Endothelial cell of hepatic sinusoid (primary cell): ENCODE results near the gene GNB2.
"Not testable (repeated sequence)": the region's sequence is repeated elsewhere in the genome, so short reads cannot be mapped to it uniquely, and the experiment has no call there.

Experiments used
- in situ Hi-C: cut with HindIII; loops from 2 replicates; pipeline ENCODE4 v1.10.0; 2017; ENCODE audit warnings: low sequenced_read_pairs

The GNB2 gene

GRCh38 chr7:100662194-100662776, 11.3 kb upstream of the GNB2 start:
- in situ Hi-C loops: not testable (repeated sequence)

GRCh38 chr7:100665168-100665726, 8.3 kb upstream of the GNB2 start:
- in situ Hi-C loops: no loop called here

GRCh38 chr7:100667331-100668068, 6.0 kb upstream of the GNB2 start:
- in situ Hi-C loops: no loop called here

- in situ Hi-C loops: no loop called here
Observed at GRCh38 chr7:100668069-100668449, 5.5 kb upstream of the GNB2 start.

GRCh38 chr7:100669106-100669505, 4.4 kb upstream of the GNB2 start:
- in situ Hi-C loops: not testable (repeated sequence)

GRCh38 chr7:100670074-100670473, 3.5 kb upstream of the GNB2 start:
- in situ Hi-C loops: no loop called here

GRCh38 chr7:100671353-100672327, 1.9 kb upstream of the GNB2 start:
- in situ Hi-C loops: no loop called here

- in situ Hi-C loops: no loop called here
Observed at GRCh38 chr7:100673942-100674410, 436 bp downstream of the GNB2 start.

- in situ Hi-C loops: no loop called here
Observed at GRCh38 chr7:100674411-100675104, 1.0 kb downstream of the GNB2 start.

- in situ Hi-C loops: no loop called here
Observed at GRCh38 chr7:100675105-100675451, 1.5 kb downstream of the GNB2 start.

- in situ Hi-C loops: no loop called here
Observed at GRCh38 chr7:100675581-100676350, 2.2 kb downstream of the GNB2 start.

- in situ Hi-C loops: no loop called here
Observed at GRCh38 chr7:100676501-100677306, 3.2 kb downstream of the GNB2 start.

- in situ Hi-C loops: no loop called here
Observed at GRCh38 chr7:100677308-100678267, 4.0 kb downstream of the GNB2 start.

- in situ Hi-C loops: no loop called here
Observed at GRCh38 chr7:100678291-100678984, 4.9 kb downstream of the GNB2 start.

GRCh38 chr7:100679129-100679926, 5.8 kb downstream of the GNB2 start:
- in situ Hi-C loops: no loop called here

GRCh38 chr7:100679927-100680575, 6.5 kb downstream of the GNB2 start:
- in situ Hi-C loops: no loop called here
